Measurements from ENCODE around the gene ZNF143.

DNA sequence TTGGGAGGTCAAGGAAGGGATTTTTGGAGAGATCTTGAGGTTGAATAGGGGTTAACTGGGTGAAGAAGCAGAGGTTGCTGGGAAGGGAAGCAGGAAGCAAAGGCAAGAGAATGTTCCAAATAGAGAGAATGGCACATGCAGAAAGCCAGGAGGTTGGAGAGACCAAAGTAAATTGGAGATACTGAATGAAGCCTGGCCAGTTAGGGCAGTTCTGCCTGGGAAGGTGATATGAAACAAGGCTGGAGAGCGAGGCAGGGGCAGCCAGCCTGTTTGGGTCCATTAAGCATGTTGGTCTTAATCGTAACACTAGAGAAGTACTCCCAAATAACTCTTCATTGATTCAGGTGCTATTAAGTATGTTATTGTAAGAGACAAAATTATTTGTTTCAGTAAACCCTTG lies 48.2 kb downstream of the ZNF143 start:
- no peak for TF ChIP-seq POLR2A (IDR thresholded peaks at IDR 0.05)
- TF ChIP-seq, protein P1, sequence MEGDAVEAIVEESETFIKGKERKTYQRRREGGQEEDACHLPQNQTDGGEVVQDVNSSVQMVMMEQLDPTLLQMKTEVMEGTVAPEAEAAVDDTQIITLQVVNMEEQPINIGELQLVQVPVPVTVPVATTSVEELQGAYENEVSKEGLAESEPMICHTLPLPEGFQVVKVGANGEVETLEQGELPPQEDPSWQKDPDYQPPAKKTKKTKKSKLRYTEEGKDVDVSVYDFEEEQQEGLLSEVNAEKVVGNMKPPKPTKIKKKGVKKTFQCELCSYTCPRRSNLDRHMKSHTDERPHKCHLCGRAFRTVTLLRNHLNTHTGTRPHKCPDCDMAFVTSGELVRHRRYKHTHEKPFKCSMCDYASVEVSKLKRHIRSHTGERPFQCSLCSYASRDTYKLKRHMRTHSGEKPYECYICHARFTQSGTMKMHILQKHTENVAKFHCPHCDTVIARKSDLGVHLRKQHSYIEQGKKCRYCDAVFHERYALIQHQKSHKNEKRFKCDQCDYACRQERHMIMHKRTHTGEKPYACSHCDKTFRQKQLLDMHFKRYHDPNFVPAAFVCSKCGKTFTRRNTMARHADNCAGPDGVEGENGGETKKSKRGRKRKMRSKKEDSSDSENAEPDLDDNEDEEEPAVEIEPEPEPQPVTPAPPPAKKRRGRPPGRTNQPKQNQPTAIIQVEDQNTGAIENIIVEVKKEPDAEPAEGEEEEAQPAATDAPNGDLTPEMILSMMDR (IDR thresholded peaks at IDR 0.05): no peak
